Mesendoderm (in vitro differentiated cells): Measurements from ENCODE around the gene SAMD3.

ENCODE experiments used
- DNase-seq: peaks from one replicate; pipeline ENCODE4 v3.0.0; 2013
- H2AK5ac ChIP-seq: 2 replicates; pipeline ENCODE4 v1.6.1; 2013; ENCODE audit warnings: low read length, inconsistent platforms
- H2BK120ac ChIP-seq: 2 replicates; pipeline ENCODE4 v1.6.1; 2013; ENCODE audit warnings: low read depth, mild to moderate bottlenecking, low read length, moderate library complexity, mixed read lengths
- H2BK15ac ChIP-seq: replicated peaks from 2 replicates; pipeline ENCODE4 v1.6.1; 2013; ENCODE audit warnings: low read depth, mild to moderate bottlenecking, moderate library complexity
- H2BK5ac ChIP-seq: 2 replicates; pipeline ENCODE4 v1.6.1; 2013; ENCODE audit warnings: low read length, inconsistent platforms
- H3K18ac ChIP-seq: 2 replicates; pipeline ENCODE4 v1.6.1; 2013; ENCODE audit warnings: mild to moderate bottlenecking, low read length, mixed read lengths
- H3K23ac ChIP-seq: one replicate; pipeline ENCODE4 v1.6.1; 2013; ENCODE audit warnings: low read length
- H3K27ac ChIP-seq: 2 replicates; pipeline ENCODE4 v1.5.1; 2013; ENCODE audit warnings: low read depth, mild to moderate bottlenecking, inconsistent platforms, low read length, moderate library complexity
- H3K27me3 ChIP-seq: 2 replicates; pipeline ENCODE4 v1.6.1; 2013; ENCODE audit warnings: low read length, control low read depth, mild to moderate bottlenecking, inconsistent platforms; ENCODE audit not compliant: insufficient read depth, poor library complexity
- H3K36me3 ChIP-seq: 2 replicates; pipeline ENCODE4 v1.6.1; 2013; ENCODE audit warnings: low read length, inconsistent platforms; ENCODE audit not compliant: control insufficient read depth, insufficient read depth
- H3K4ac ChIP-seq: one replicate; pipeline ENCODE4 v1.6.1; 2013; ENCODE audit warnings: low read depth, mild to moderate bottlenecking, low read length, moderate library complexity
- H3K4me1 ChIP-seq: 2 replicates; pipeline ENCODE4 v1.6.1; 2013; ENCODE audit warnings: low read depth, low read length, inconsistent platforms; ENCODE audit not compliant: control insufficient read depth
- H3K4me2 ChIP-seq: 2 replicates; pipeline ENCODE4 v1.6.1; 2013; ENCODE audit warnings: low read length
- H3K4me3 ChIP-seq: 2 replicates; pipeline ENCODE4 v1.5.1; 2013; ENCODE audit warnings: mild to moderate bottlenecking, low read length
- H3K56ac ChIP-seq: one replicate; pipeline ENCODE4 v1.6.1; 2013; ENCODE audit warnings: low read length
- H3K79me1 ChIP-seq: 2 replicates; pipeline ENCODE4 v1.6.1; 2013; ENCODE audit warnings: low read length, inconsistent platforms
- H3K79me2 ChIP-seq: 2 replicates; pipeline ENCODE4 v1.6.1; 2013; ENCODE audit warnings: mild to moderate bottlenecking, low read length; ENCODE audit not compliant: control insufficient read depth, insufficient read depth
- H3K9ac ChIP-seq: 2 replicates; pipeline ENCODE4 v1.6.1; 2013; ENCODE audit warnings: low read length, inconsistent platforms
- H4K5ac ChIP-seq: one replicate; pipeline ENCODE4 v1.6.1; 2013; ENCODE audit warnings: low read length
- H4K8ac ChIP-seq: one replicate; pipeline ENCODE4 v1.6.1; 2013; ENCODE audit warnings: low read depth, mild to moderate bottlenecking, control low read depth, low read length, moderate library complexity
- WGBS: extraction: QIAGEN DNeasy Blood & Tissue Kit; methylation state at CpG from one replicate; pipeline ENCODE4 v1.1.7; 2013; ENCODE audit warnings: low lambda C conversion rate, missing lambda C conversion rate; ENCODE audit not compliant: insufficient coverage; ENCODE audit errors: extremely low coverage; 5-methylcytosine and 5-hydroxymethylcytosine counted together

Gene SAMD3

DNA sequence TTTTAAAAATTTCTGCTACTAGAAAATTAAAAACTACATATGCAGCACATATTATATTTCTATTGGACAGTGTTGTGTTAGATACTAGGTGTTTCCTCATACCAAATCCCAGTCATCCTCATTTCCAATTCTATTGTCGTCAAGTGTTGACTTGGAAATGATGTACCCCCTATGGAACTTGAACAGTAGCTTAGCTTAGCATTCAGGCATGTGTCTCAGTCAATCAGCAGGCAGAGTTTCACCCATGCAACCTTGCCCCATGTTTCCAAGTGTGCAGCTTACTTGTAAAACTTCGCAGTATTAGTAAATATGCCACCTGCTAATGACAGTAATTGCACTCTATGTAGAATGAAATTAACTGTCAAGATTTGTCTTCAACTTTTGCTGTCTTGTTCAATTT, 59.5 kb downstream of the SAMD3 start:
- no CpG with 5 or more reads among the region's 2 CpGs for WGBS
- no peak overlapping the region for H3K4me2 ChIP-seq
- no peak overlapping the region for H4K8ac ChIP-seq
- no peak overlapping the region for H3K4ac ChIP-seq
- H3K36me3 ChIP-seq, result no peaks in the 10 kb centered on the region
- H2BK120ac ChIP-seq, result no peak overlapping the region
- no peaks in the 10 kb centered on the region for H3K27me3 ChIP-seq
- H4K5ac ChIP-seq, result no peak overlapping the region
- H2AK5ac ChIP-seq, result no peak overlapping the region
- no peak overlapping the region for H2BK15ac ChIP-seq
- DNase-seq, result no peak
- H3K4me3 ChIP-seq, result no peak overlapping the region
- H3K79me1 ChIP-seq, result no peaks in the 10 kb centered on the region
- H3K56ac ChIP-seq, result no peak overlapping the region
- H3K18ac ChIP-seq, result no peak overlapping the region
- no peaks in the 10 kb centered on the region for H3K4me1 ChIP-seq
- no peak overlapping the region for H3K9ac ChIP-seq
- no peak overlapping the region for H3K23ac ChIP-seq
- no peak overlapping the region for H2BK5ac ChIP-seq
- no peaks in the 10 kb centered on the region for H3K79me2 ChIP-seq
- no peak overlapping the region for H3K27ac ChIP-seq

DNA sequence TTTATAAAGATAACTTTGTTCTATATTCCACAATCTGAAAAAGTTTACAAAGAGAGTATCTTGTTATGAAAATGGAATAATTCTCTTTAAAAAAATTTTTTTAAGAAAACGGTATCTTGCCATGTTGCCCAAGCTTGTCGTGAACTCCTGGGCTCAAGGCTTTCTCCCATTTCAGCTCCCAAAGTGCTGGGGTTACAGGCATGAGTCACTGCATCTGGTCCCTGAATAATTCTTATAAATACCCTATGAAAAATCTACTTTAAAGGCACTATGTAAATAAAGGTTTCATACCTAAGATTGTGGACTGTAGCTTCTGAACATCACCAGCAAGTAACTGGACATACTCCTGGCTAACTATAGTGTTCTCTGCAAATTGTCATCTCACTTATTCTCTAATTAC, 60.3 kb downstream of the SAMD3 start:
- Histone ChIP-seq H3K27me3 (no peaks in the 10 kb centered on the region), H3K4me1 (no peaks in the 10 kb centered on the region), H3K4me3 (no peak overlapping the region), H3K79me2 (no peaks in the 10 kb centered on the region), H2BK120ac (no peak overlapping the region), H3K23ac (no peak overlapping the region), H4K5ac (no peak overlapping the region), H3K27ac (no peak overlapping the region), H2AK5ac (no peak overlapping the region), H2BK5ac (no peak overlapping the region), H4K8ac (no peak overlapping the region), H3K4me2 (no peak overlapping the region), H3K18ac (no peak overlapping the region), H3K4ac (no peak overlapping the region), H3K56ac (no peak overlapping the region), H3K79me1 (no peaks in the 10 kb centered on the region), H3K9ac (no peak overlapping the region), H3K36me3 (no peaks in the 10 kb centered on the region), H2BK15ac (no peak overlapping the region)
- DNase-seq, result no peak
- WGBS, result no CpG with 5 or more reads among the region's 2 CpGs

DNA sequence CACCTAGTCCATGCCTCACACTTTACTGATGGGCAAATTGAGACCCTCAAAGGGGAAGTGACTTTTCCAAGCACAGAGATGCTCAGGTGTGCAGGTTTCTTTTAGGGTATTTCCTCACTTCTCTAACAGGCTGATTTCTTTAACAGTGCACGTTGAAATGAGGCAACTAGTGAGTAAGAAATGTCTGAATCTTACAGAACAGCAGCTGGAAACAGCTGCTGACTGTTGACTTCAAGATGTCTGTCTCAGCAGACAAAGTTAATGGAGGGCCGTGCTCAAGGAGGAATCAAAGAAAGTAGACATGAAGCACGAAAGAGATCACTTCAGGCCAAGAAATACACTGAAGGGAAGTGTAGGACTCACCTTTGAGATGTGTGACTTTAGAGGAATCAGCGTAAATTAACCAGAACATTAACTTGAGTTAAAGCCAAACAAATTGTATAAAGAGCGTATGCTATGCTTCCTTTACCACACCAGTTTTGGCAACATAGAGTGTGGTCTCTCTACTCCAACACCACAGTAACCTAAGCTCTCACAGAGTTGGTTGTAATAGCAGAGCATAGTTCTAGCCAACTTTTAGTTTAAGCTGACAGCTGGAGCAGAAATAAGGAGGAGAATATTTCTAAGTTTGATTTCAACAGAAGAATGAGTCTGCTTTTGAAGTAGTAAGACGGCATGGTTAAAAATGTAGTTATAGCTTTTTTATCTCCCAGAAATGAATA, 60.9 kb downstream of the SAMD3 start:
- H3K56ac ChIP-seq, result no peak overlapping the region
- H3K18ac ChIP-seq, result no peak overlapping the region
- no peak overlapping the region for H2BK120ac ChIP-seq
- no peak overlapping the region for H4K8ac ChIP-seq
- no peak overlapping the region for H2BK5ac ChIP-seq
- H3K79me2 ChIP-seq, result no peaks in the 10 kb centered on the region
- no peak overlapping the region for H3K4me2 ChIP-seq
- H3K9ac ChIP-seq, result no peak overlapping the region
- no peaks in the 10 kb centered on the region for H3K36me3 ChIP-seq
- DNase-seq, result no peak
- H3K4me3 ChIP-seq, result no peak overlapping the region
- no peak overlapping the region for H3K4ac ChIP-seq
- H3K27me3 ChIP-seq, result no peaks in the 10 kb centered on the region
- H3K4me1 ChIP-seq, result no peaks in the 10 kb centered on the region
- H2AK5ac ChIP-seq, result no peak overlapping the region
- no peaks in the 10 kb centered on the region for H3K79me1 ChIP-seq
- H2BK15ac ChIP-seq, result no peak overlapping the region
- H3K27ac ChIP-seq, result no peak overlapping the region
- no peak overlapping the region for H4K5ac ChIP-seq
- no peak overlapping the region for H3K23ac ChIP-seq
- WGBS, result no CpG with 5 or more reads among the region's 6 CpGs

DNA sequence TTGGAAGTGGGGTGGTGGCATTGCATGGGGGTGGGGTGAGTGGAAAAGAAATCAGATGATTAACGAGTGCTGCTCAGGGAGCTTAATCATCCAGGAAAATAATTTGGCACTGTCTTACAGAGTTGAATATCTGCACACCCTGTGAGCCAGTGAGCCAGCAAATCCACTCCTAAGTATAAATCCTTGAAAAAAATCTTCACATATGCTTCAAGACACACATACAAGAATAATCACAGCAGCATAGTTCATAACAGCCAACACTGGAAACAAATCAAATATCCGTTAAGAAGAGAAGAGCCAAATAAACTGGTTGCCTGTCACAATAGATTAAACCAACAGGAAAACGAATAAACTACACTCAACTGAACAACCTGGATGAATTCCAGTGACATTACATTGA, 62.8 kb downstream of the SAMD3 start:
- H3K23ac ChIP-seq, result no peak overlapping the region
- no peak overlapping the region for H3K4me3 ChIP-seq
- H3K9ac ChIP-seq, result no peak overlapping the region
- no peak overlapping the region for H3K27ac ChIP-seq
- H2BK120ac ChIP-seq, result no peak overlapping the region
- no peaks in the 10 kb centered on the region for H3K36me3 ChIP-seq
- H3K79me1 ChIP-seq, result no peaks in the 10 kb centered on the region
- no peaks in the 10 kb centered on the region for H3K27me3 ChIP-seq
- H3K79me2 ChIP-seq, result no peaks in the 10 kb centered on the region
- no peak overlapping the region for H3K4me2 ChIP-seq
- H2BK15ac ChIP-seq, result no peak overlapping the region
- no peaks in the 10 kb centered on the region for H3K4me1 ChIP-seq
- DNase-seq, result no peak
- H4K5ac ChIP-seq, result no peak overlapping the region
- no peak overlapping the region for H3K18ac ChIP-seq
- H3K56ac ChIP-seq, result no peak overlapping the region
- WGBS, result no CpG with 5 or more reads among the region's 3 CpGs
- H4K8ac ChIP-seq, result no peak overlapping the region
- no peak overlapping the region for H2BK5ac ChIP-seq
- H2AK5ac ChIP-seq, result no peak overlapping the region
- no peak overlapping the region for H3K4ac ChIP-seq

DNA sequence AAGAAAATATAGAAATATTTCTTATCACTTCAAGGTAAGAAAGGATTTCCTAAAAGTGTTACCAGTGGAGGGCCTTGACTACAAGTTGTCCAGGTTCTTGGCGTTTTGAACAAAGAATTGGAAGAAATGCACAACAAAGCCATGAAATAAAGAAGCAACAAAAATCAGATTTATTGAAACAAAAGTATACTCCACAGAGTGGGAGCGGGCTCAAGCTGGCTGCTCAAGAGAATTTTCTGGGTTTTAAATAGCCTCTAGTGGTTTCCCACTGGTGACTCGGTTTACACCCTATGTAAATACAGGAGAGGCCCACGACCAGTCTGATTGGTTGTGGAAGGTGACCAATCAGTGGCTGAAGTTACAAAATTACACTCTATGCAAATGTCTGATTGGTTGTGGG, 64.2 kb downstream of the SAMD3 start:
- no CpG with 5 or more reads among the region's 4 CpGs for WGBS
- Histone ChIP-seq H3K4me2 (no peak overlapping the region), H3K56ac (no peak overlapping the region), H3K27ac (no peak overlapping the region), H3K79me1 (no peaks in the 10 kb centered on the region), H3K4ac (no peak overlapping the region), H4K8ac (no peak overlapping the region), H4K5ac (no peak overlapping the region), H3K18ac (no peak overlapping the region), H3K36me3 (no peaks in the 10 kb centered on the region), H3K4me1 (no peaks in the 10 kb centered on the region), H3K27me3 (no peaks in the 10 kb centered on the region), H2BK5ac (no peak overlapping the region), H3K4me3 (no peak overlapping the region), H3K23ac (no peak overlapping the region), H3K9ac (no peak overlapping the region), H3K79me2 (no peaks in the 10 kb centered on the region), H2BK120ac (no peak overlapping the region), H2BK15ac (no peak overlapping the region), H2AK5ac (no peak overlapping the region)
- no peak for DNase-seq

DNA sequence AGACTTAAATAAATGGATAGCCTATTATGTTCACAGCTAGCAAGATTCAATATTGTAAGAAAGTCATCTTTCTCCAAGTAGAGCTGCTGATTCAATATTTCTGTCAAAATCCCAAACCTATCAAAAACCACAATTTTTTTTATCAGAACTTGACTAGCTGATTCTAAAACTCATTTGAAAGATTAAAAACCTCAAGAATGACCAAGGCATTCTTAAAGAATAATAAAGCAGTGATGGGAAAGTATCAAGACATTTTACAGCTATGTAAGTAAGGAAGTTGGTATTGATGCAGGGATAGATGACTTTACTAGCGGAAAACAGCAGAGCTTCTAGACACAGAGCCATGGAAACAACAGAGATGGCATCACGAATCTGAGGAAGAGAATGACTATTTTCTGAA, 64.7 kb downstream of the SAMD3 start:
- DNase-seq, result no peak
- Histone ChIP-seq H3K36me3 (no peaks in the 10 kb centered on the region), H2BK120ac (no peak overlapping the region), H3K79me1 (no peaks in the 10 kb centered on the region), H2AK5ac (no peak overlapping the region), H3K4me2 (no peak overlapping the region), H4K8ac (no peak overlapping the region), H3K56ac (no peak overlapping the region), H3K79me2 (no peaks in the 10 kb centered on the region), H3K18ac (no peak overlapping the region), H3K27me3 (no peaks in the 10 kb centered on the region), H3K23ac (no peak overlapping the region), H2BK15ac (no peak overlapping the region), H2BK5ac (no peak overlapping the region), H3K9ac (no peak overlapping the region), H3K27ac (no peak overlapping the region), H3K4me1 (no peaks in the 10 kb centered on the region), H4K5ac (no peak overlapping the region), H3K4ac (no peak overlapping the region), H3K4me3 (no peak overlapping the region)
- WGBS, result no CpG with 5 or more reads among the region's 2 CpGs
